Kidney epithelial cell (primary cell): Measurements from ENCODE around the gene WDFY1. TPM values are rescaled to one million over a fixed set of nuclear protein-coding genes. Genes with fewer than 3 reads are reported as not detected.

Experiments
- DNase-seq: peaks from one replicate; pipeline ENCODE4 v3.0.0-alpha.2; 2010; ENCODE audit warnings: low read depth
- H3K27me3 ChIP-seq: 2 replicates; pipeline ENCODE4 v1.6.0; 2011; ENCODE audit warnings: low read length; ENCODE audit not compliant: control insufficient read depth, insufficient read depth
- H3K36me3 ChIP-seq: 2 replicates; pipeline ENCODE4 v1.5.1; 2011; ENCODE audit warnings: low read length; ENCODE audit not compliant: control insufficient read depth, insufficient read depth
- H3K4me3 ChIP-seq: 2 replicates; pipeline ENCODE4 v1.5.1; 2011; ENCODE audit warnings: low read depth, mild to moderate bottlenecking, control low read depth, low read length
- CTCF ChIP-seq: IDR thresholded peaks from 2 replicates; pipeline ENCODE4 v1.5.1; 2011; ENCODE audit warnings: mild to moderate bottlenecking, moderate library complexity, low read length, control low read depth, inconsistent platforms; ENCODE audit not compliant: insufficient read depth, poor library complexity, severe bottlenecking
- total RNA-seq: library from RNA; depleted of rRNA; stranded (reverse); fragments of >200 nt; gene quantifications from 2 replicates; pipeline ENCODE4 v1.2.3, GENCODE V29; 2015

The WDFY1 gene
- total RNA-seq, 1 donor from 2014 or later = 47.3 TPM

- no peak overlapping the region for H3K4me3 ChIP-seq
- TF ChIP-seq CTCF = no peak
- no peaks in the 10 kb centered on the region for H3K27me3 ChIP-seq
- peaks cover 3% of the 10 kb centered on the region for H3K36me3 ChIP-seq
- DNase-seq = no peak
These were observed 58.0 kb downstream of the WDFY1 start for GRCh38 chr2:223887127-223887526.

GRCh38 chr2:223886726-223887125 is 58.4 kb downstream of the WDFY1 start:
- Histone ChIP-seq H3K27me3 (no peaks in the 10 kb centered on the region), H3K36me3 (peaks cover 3% of the 10 kb centered on the region), H3K4me3 (no peak overlapping the region)
- TF ChIP-seq CTCF = no peak
- DNase-seq = no peak

DNA sequence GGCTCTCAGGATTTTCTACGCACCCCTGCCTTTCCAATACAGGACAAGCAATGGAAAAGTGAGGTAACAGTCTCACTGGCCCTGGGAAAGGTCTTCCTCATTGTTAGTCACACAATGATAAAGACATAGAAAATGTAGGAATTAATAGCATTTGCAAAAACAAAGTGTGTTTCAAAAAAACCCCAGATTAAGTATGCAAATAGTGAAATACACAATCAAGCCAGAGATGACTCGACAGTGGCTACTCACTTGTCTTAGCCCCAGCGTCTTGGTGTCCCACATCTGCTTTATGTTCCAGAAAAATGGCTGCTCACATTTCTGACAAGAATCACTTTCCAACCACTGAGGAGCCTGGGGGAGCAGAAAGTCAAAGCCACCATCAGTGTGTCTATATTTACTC is 60.7 kb downstream of the WDFY1 start:
- no peak for TF ChIP-seq CTCF
- DNase-seq = no peak
- Histone ChIP-seq H3K27me3 (no peaks in the 10 kb centered on the region), H3K4me3 (no peak overlapping the region), H3K36me3 (peaks cover 3% of the 10 kb centered on the region)

DNA sequence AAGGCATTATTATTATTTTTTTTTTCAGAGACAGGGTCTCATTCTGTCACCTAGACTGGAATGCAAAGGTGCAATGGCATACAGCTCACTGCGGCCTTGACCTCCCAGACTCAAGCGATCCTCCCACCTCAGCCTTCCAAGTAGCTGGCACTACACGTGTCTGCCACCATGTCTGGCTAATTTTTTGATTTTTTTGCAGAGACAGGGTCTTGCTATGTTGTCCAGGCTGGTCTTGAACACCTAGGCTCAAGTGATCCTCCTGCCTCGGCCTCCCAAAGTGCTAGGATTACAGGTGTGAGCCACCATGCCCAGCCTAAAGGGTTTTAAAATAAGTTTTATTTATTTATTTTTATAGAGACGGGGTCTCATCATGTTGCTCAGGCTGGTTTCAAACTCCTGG is 62.4 kb downstream of the WDFY1 start:
- H3K36me3 ChIP-seq = peaks cover 1% of the 10 kb centered on the region
- no peak for DNase-seq
- TF ChIP-seq CTCF = no peak
- no peak overlapping the region for H3K4me3 ChIP-seq
- no peaks in the 10 kb centered on the region for H3K27me3 ChIP-seq

- TF ChIP-seq CTCF = no peak
- peaks cover 1% of the 10 kb centered on the region for H3K36me3 ChIP-seq
- H3K27me3 ChIP-seq = no peaks in the 10 kb centered on the region
- H3K4me3 ChIP-seq = no peak overlapping the region
- no peak for DNase-seq
These were observed 64.3 kb downstream of the WDFY1 start for GRCh38 chr2:223880796-223881195.

GRCh38 chr2:223877721-223878410 is 67.3 kb downstream of the WDFY1 start:
- no peak for DNase-seq

More at GRCh38 chr2:223877721-223878410, 67.3 kb downstream of the WDFY1 start:
- Histone ChIP-seq H3K27me3 (no peaks in the 10 kb centered on the region), H3K36me3 (peaks cover 3% of the 10 kb centered on the region), H3K4me3 (no peak overlapping the region)
- TF ChIP-seq CTCF = no peak
